ENCODE results near the gene PADI2.

DNA sequence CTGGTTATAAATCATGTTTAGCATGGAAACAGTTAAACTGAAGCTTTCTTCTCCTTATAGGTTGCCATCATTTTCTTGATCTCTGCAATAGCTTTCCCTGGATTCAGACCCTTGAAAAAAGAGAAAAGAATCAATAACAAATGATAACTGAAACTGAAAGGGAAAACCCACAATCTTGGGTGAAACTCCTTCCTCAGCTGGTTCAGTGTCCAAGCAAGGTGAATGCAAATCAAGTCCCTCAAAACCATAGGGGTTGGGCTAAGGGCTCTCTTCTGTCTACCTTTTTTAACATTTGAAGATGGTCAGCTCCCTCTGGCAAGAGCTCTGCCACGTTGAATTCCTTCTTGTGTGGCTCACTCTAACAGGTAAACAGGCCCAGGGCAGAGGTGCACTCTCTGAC lies 100.4 kb downstream of the PADI2 start:
- no peak for TF ChIP-seq NFRKB (IDR thresholded peaks at IDR 0.05)
- TF ChIP-seq FOXA1 (IDR thresholded peaks at IDR 0.05), result no peak
- no peak for TF ChIP-seq SP1 (IDR thresholded peaks at IDR 0.05)
- TF ChIP-seq HDGF (IDR thresholded peaks at IDR 0.05; ENCODE audit: borderline replicate concordance), result no peak
- TF ChIP-seq SUZ12 (IDR thresholded peaks at IDR 0.05), result no peak
